HepG2 (cell line): ENCODE results near the gene DOCK1. TPM values are rescaled to one million over a fixed set of nuclear protein-coding genes. Genes with fewer than 3 reads are reported as not detected.

Source experiments
- CREM ChIP-seq, 2 experiments: sonication (generic) in 1 of 2; formaldehyde crosslinking in 1 of 2; IDR thresholded peaks; 2 replicates each; pipeline versions ENCODE4 v1.4.0 to v1.6.1; 2016 to 2020; ENCODE audit warnings: antibody characterized with exemption in 1 of 2, mild to moderate bottlenecking in 1 of 2, missing genetic modification reagents in 1 of 2
- MAZ ChIP-seq, 2 experiments: sonication (generic) in 1 of 2; formaldehyde crosslinking in 1 of 2; IDR thresholded peaks; 2 replicates each; pipeline versions ENCODE4 v1.5.0 to v1.6.1; 2012 to 2020; ENCODE audit warnings: low read depth in 2 of 2, mild to moderate bottlenecking in 2 of 2, borderline replicate concordance in 1 of 2, improper control_type of control experiment in 1 of 2, low read length in 1 of 2, missing genetic modification reagents in 1 of 2, moderate library complexity in 1 of 2
- NR2F1 ChIP-seq, 2 experiments: fragments of 450-650 bp in 1 of 2; formaldehyde crosslinking in 1 of 2; IDR thresholded peaks; 2 replicates each; pipeline versions ENCODE4 v1.5.0 to v1.6.1; 2016 to 2020; ENCODE audit warnings: mild to moderate bottlenecking in 1 of 2, missing compliant biosample characterization in 1 of 2, missing genetic modification reagents in 1 of 2, moderate library complexity in 1 of 2
- SKI ChIP-seq: fragments of 450-650 bp; IDR thresholded peaks from one replicate; pipeline ENCODE4 v1.6.1; 2018; ENCODE audit warnings: mild to moderate bottlenecking; ENCODE audit not compliant: partially characterized antibody
- SMARCC2 ChIP-seq: fragments of 450-650 bp; IDR thresholded peaks from 2 replicates; pipeline ENCODE4 v1.6.1; 2017; ENCODE audit warnings: antibody characterized with exemption, mild to moderate bottlenecking
- SRY ChIP-seq: sonication (generic); formaldehyde crosslinking; IDR thresholded peaks from 2 replicates; pipeline ENCODE4 v1.8.0; 2022; ENCODE audit warnings: mild to moderate bottlenecking, missing genetic modification reagents
- ZNF710 ChIP-seq: sonication (generic); formaldehyde crosslinking; IDR thresholded peaks from 2 replicates; pipeline ENCODE4 v1.5.0; 2020; ENCODE audit warnings: mild to moderate bottlenecking, missing genetic modification reagents, borderline replicate concordance
- ZNF792 ChIP-seq: IDR thresholded peaks from 2 replicates; pipeline ENCODE4 v1.6.1; 2016
- ZUFSP ChIP-seq: sonication (generic); formaldehyde crosslinking; IDR thresholded peaks from 2 replicates; pipeline ENCODE4 v1.9.0; 2021; ENCODE audit warnings: missing genetic modification reagents, mild to moderate bottlenecking, borderline replicate concordance
- polyA plus RNA-seq, 8 experiments: library from polyadenylated mRNA; depleted of rRNA in 3 of 8; stranded (reverse) in 7 of 8; unstranded in 1 of 8; fragments of >200 nt; fragmentation: Illumina TruSeq in 4 of 8; extraction: Trizol in 4 of 8; gene quantifications; 2 replicates each; pipeline versions ENCODE4 v1.2.1 to v1.2.3, GENCODE V29; 2011 to 2016; ENCODE audit warnings: low read depth in 4 of 8, missing spikeins in 1 of 8, mixed read lengths in 1 of 8; ENCODE audit not compliant: insufficient read depth in 1 of 8
- total RNA-seq, 5 experiments: library from RNA; depleted of rRNA; stranded (reverse); fragments of >200 nt; fragmentation: Illumina TruSeq; extraction: Trizol; gene quantifications; 2 replicates each; pipeline ENCODE4 v1.2.3, GENCODE V29; 2016; ENCODE audit warnings: low read depth in 1 of 5
- TF ChIP-seq, protein P1 (sequence below): sonication (generic); formaldehyde crosslinking; IDR thresholded peaks from 2 replicates; pipeline ENCODE4 v1.5.0; 2020; ENCODE audit warnings: mild to moderate bottlenecking, missing genetic modification reagents
- TF ChIP-seq, protein P2 (sequence below): sonication (generic); formaldehyde crosslinking; IDR thresholded peaks from 2 replicates; pipeline ENCODE4 v1.4.0; 2020; ENCODE audit warnings: missing genetic modification reagents
- TF ChIP-seq, protein P3 (sequence below): sonication (generic); formaldehyde crosslinking; IDR thresholded peaks from 2 replicates; pipeline ENCODE4 v1.4.0; 2020; ENCODE audit warnings: missing genetic modification reagents

DOCK1 gene
- total and polyA plus RNA-seq, 2 of the 13 experiments (the other 11 are each of a cell fraction or from before 2014, with no cell fraction given) = 8.3 to 25.5 TPM

DNA sequence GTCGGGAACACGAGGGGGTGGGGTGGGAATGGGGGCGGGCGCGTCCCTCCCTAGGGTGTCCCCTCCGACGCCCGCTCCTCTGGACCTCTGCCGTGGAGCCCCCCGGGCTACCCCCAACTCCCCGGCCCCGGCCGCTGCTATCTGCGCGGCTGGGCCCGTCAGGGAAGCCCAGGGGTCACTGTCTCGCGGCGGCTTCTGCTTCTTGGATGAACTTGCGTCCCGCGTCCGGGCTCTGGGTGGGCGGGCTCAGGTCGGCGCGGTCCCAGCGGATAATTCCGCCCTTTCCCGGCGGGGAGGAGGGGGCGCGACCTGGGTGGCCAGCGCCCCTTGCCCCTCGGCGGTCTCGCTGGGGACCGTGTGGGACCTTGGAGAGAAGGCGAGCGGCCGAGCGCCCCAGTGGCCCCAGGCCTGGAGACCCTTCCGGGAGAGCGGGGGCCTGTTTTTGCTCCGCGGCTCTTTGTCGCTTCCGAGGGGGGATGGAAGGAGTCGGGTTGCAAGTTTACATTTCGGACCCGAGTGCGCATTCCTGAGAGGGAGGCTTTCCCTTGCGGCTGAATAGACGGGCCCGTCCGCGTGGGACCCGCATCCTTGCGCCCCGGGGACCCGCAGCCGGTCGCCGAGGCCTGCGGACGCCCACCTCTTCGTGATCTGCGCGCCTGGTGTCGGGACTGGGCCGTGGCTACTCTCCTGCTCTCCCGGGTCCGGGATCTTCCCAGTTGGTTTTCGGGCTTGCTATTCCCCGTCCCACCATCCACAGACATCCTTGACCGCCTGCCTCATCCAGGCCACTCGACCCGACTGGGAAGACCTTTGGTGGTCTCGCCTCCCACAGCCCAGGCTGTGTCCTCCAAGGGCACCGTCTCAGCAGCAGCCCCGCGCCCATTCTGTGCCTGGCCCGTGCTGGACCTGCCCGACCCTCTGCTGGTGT is 812 bp downstream of the DOCK1 start (continued):
- TF ChIP-seq, protein P1, sequence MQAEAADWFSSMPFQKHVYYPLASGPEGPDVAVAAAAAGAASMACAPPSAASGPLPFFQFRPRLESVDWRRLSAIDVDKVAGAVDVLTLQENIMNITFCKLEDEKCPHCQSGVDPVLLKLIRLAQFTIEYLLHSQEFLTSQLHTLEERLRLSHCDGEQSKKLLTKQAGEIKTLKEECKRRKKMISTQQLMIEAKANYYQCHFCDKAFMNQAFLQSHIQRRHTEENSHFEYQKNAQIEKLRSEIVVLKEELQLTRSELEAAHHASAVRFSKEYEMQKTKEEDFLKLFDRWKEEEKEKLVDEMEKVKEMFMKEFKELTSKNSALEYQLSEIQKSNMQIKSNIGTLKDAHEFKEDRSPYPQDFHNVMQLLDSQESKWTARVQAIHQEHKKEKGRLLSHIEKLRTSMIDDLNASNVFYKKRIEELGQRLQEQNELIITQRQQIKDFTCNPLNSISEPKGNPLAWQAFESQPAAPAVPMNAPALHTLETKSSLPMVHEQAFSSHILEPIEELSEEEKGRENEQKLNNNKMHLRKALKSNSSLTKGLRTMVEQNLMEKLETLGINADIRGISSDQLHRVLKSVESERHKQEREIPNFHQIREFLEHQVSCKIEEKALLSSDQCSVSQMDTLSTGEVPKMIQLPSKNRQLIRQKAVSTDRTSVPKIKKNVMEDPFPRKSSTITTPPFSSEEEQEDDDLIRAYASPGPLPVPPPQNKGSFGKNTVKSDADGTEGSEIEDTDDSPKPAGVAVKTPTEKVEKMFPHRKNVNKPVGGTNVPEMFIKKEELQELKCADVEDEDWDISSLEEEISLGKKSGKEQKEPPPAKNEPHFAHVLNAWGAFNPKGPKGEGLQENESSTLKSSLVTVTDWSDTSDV (CRISPR knock-in tag) = no peak
- TF ChIP-seq CREM (IDR thresholded peaks at IDR 0.05) (no peak), CREM (CRISPR knock-in tag; IDR thresholded peaks at IDR 0.05) (no peak), NR2F1 (CRISPR knock-in tag; IDR thresholded peaks at IDR 0.05) (no peak), SKI (no peak), MAZ (IDR thresholded peaks at IDR 0.05; ENCODE audit: borderline replicate concordance, low read depth, low read length) (no peak), MAZ (CRISPR knock-in tag; IDR thresholded peaks at IDR 0.05; ENCODE audit: low read depth) (no peak), ZUFSP (no peak), SMARCC2 (no peak), ZNF792 (CRISPR knock-in tag) (no peak), SRY (CRISPR knock-in tag) (no peak), ZNF710 (CRISPR knock-in tag) (no peak)
- TF ChIP-seq, protein P2, sequence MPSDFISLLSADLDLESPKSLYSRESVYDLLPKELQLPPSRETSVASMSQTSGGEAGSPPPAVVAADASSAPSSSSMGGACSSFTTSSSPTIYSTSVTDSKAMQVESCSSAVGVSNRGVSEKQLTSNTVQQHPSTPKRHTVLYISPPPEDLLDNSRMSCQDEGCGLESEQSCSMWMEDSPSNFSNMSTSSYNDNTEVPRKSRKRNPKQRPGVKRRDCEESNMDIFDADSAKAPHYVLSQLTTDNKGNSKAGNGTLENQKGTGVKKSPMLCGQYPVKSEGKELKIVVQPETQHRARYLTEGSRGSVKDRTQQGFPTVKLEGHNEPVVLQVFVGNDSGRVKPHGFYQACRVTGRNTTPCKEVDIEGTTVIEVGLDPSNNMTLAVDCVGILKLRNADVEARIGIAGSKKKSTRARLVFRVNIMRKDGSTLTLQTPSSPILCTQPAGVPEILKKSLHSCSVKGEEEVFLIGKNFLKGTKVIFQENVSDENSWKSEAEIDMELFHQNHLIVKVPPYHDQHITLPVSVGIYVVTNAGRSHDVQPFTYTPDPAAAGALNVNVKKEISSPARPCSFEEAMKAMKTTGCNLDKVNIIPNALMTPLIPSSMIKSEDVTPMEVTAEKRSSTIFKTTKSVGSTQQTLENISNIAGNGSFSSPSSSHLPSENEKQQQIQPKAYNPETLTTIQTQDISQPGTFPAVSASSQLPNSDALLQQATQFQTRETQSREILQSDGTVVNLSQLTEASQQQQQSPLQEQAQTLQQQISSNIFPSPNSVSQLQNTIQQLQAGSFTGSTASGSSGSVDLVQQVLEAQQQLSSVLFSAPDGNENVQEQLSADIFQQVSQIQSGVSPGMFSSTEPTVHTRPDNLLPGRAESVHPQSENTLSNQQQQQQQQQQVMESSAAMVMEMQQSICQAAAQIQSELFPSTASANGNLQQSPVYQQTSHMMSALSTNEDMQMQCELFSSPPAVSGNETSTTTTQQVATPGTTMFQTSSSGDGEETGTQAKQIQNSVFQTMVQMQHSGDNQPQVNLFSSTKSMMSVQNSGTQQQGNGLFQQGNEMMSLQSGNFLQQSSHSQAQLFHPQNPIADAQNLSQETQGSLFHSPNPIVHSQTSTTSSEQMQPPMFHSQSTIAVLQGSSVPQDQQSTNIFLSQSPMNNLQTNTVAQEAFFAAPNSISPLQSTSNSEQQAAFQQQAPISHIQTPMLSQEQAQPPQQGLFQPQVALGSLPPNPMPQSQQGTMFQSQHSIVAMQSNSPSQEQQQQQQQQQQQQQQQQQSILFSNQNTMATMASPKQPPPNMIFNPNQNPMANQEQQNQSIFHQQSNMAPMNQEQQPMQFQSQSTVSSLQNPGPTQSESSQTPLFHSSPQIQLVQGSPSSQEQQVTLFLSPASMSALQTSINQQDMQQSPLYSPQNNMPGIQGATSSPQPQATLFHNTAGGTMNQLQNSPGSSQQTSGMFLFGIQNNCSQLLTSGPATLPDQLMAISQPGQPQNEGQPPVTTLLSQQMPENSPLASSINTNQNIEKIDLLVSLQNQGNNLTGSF (CRISPR knock-in tag) = no peak
- TF ChIP-seq, protein P3, sequence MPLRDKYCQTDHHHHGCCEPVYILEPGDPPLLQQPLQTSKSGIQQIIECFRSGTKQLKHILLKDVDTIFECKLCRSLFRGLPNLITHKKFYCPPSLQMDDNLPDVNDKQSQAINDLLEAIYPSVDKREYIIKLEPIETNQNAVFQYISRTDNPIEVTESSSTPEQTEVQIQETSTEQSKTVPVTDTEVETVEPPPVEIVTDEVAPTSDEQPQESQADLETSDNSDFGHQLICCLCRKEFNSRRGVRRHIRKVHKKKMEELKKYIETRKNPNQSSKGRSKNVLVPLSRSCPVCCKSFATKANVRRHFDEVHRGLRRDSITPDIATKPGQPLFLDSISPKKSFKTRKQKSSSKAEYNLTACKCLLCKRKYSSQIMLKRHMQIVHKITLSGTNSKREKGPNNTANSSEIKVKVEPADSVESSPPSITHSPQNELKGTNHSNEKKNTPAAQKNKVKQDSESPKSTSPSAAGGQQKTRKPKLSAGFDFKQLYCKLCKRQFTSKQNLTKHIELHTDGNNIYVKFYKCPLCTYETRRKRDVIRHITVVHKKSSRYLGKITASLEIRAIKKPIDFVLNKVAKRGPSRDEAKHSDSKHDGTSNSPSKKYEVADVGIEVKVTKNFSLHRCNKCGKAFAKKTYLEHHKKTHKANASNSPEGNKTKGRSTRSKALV (CRISPR knock-in tag) = peak; percentile 62; the same call in 1 of the 2 replicates
